Measurements from ENCODE around the gene ERVV-1.

- TF ChIP-seq BHLHE40 (IDR thresholded peaks at IDR 0.05; ENCODE audit: low read length) (no peak), HNRNPUL1 (IDR thresholded peaks at IDR 0.05; ENCODE audit: low read depth, low read length) (no peak), TCF7 (IDR thresholded peaks at IDR 0.05; ENCODE audit: low read depth) (no peak), SOX6 (IDR thresholded peaks at IDR 0.05) (no peak), SOX6 (CRISPR knock-in tag; IDR thresholded peaks at IDR 0.05) (no peak), BCLAF1 (IDR thresholded peaks at IDR 0.05) (no peak), SETDB1 (CRISPR knock-in tag; IDR thresholded peaks at IDR 0.05; ENCODE audit: borderline replicate concordance) (no peak), ZNF354B (CRISPR knock-in tag; IDR thresholded peaks at IDR 0.05) (no peak), SP1 (IDR thresholded peaks at IDR 0.05) (no peak), SP1 (CRISPR knock-in tag; IDR thresholded peaks at IDR 0.05) (no peak), BCL3 (CRISPR knock-in tag; IDR thresholded peaks at IDR 0.05) (no peak), TCF7L2 (IDR thresholded peaks at IDR 0.05; ENCODE audit: low read depth, low read length) (no peak), MIXL1 (CRISPR knock-in tag; IDR thresholded peaks at IDR 0.05) (no peak), MAZ (IDR thresholded peaks at IDR 0.05; ENCODE audit: borderline replicate concordance, low read depth, low read length) (no peak), MAZ (CRISPR knock-in tag; IDR thresholded peaks at IDR 0.05; ENCODE audit: low read depth) (no peak)
Observed at GRCh38 chr19:52967772-52968171, 45.9 kb upstream of the ERVV-1 start.
